HG03175 (cell line): Measurements from ENCODE around the gene TCERG1L.

Experiments used
- ATAC-seq: cut with Tn5 transposase; IDR thresholded peaks from one replicate; pipeline ENCODE4 v1.9.1; 2021; ENCODE audit warnings: mild to moderate bottlenecking, moderate library complexity; ENCODE audit not compliant: unreplicated experiment

The TCERG1L gene

GRCh38 chr10:131271966-131272365 is 39.6 kb downstream of the TCERG1L start:
- no peak for ATAC-seq

- no peak for ATAC-seq
Observed at GRCh38 chr10:131271195-131271880, 40.2 kb downstream of the TCERG1L start.

DNA sequence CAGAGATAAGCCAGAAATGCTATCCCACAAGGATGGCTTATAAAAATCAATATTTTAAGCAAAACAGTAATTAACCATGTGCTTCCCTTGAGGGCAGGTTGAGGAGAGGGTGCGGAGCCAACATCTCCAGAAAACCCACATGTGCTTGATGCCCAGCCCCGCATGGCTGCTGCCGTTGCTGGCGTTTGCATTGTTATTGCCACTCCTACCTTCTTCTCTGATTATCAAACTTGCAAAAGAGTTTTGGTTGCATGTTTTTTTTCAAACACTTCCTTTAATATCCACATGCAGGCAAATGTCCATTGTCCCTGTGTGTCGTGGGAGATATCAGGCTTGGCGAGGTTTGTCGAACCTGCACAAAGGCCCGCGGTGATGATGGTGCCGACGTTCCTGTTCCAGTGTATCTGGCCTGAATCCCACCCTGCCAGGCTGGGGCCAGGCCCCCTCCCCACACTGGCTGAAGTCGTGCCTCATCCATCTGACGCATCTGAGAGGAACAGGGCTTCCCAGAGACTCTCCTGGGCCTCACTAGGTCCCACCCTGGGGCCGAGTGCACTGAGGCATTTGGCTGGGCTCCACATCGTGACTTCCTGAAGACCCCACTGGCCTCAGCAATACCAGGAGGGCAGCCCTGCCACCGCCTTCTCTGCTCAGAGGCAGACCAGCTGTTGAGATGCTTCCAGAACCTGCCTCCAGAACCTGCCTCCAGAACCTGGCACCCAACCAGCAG is 40.9 kb downstream of the TCERG1L start:
- ATAC-seq: no peak

DNA sequence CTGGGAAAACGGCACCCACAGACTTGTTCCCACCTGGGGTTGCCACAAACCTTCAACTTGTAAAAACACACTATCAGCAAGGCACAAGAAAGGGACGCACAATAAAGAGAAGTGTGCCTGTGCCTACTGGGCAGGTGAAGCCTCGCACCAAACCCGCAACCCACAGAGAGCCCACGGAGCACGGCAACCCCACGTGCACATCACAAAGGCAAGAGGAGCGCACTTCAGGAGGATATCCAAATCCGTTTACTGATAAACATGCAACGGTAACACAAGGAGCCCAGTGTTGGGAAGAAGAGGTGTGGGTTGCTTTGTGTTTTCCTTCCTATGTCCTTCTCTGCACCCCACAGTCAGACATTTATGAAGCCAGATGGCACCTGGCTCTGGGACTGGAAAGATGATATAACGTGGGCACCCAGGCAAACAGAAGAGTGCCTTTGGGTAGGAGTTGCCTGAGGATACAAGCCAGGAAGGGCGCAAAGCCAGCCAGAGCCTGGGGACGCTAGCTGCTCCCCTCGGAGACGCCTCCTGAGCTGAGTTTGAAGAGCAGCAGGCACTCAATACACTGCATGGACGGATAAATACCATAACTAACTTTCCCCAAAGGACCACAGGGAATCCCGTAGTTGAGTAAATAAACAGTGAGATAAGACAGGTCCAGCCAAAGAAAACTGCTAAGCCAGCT is 41.6 kb downstream of the TCERG1L start:
- ATAC-seq: no peak

- no peak for ATAC-seq
Observed at GRCh38 chr10:131267814-131268095, 43.8 kb downstream of the TCERG1L start.

DNA sequence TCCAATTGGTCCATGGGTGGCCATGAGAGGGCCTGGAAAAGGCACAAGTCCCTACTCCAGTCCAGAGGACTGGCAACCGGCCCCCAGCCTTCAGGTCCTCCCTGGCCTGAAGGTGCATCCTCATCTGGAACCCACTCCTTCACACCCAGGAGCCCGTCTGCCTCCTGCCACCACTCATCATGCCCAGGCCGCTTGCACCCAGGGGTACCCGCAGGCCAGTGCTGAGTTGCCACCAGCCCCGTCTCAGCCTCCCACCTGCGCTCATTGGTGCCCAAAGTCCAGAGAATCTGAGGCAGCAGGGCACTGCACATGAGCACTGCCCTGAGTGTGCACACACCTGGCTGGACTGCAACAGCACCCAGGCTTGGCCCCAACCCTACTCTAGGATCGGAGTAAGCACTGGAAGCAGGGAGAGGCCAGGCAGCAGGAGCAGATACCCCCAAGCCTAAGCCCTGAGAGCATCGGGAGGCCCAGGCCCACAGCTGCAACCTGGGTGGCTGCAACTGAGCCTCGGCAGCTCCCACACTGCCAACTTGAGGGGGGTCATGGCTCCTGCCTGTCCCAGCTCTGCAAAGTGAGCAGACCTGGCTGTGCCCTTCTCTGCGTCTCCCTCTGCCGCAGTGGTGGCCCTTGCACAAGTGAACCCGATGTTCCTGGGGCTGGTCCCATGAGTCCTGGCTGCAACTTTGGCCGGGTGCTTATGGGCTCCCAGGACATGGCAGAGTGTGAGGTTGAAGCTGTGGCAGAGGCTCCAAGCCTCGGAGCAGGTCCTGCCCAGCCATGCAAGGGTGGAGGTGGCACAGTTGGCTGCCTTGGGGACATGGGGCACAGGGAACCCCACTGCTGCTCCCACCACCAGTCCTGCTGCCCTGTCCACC is 44.3 kb downstream of the TCERG1L start:
- ATAC-seq: no peak

GRCh38 chr10:131264110-131264788 is 47.3 kb downstream of the TCERG1L start:
- ATAC-seq: no peak

- ATAC-seq: no peak
Observed at GRCh38 chr10:131261890-131262475, 49.5 kb downstream of the TCERG1L start.

DNA sequence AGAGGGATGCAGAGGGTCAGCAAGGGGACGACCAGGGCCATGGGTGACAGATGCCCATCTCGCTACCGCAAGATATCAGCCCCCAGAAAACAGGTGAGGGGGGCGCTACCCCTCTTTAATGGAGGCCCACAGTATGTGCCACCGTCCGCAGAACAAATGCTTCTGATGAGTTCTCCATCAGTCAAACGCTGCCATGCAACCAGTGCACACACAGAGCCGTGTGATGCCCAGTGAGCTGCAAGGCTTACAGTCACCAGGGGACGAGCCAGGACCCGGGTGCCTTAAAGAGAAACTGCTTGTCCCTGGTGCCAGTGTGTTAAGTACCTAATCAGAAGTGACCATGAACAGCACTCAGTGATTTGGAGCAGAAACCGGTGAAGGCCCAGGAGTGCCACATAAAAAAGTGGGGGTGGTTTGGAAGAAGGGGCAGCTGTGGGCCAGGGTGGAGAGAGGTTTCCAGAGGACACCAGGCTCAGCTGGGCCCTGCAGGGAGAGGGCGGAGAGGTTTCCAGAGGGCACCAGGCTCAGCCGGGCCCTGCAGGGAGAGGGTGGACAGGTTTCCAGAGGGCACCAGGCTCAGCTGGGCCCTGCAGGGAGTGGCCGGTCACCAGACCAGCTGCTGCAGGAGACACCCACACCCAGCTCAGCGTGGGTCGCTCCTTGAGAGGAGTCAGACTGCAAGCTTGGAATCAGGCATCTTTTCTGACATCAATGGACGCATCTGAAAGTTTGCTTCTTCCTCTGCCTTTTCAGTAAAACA is 50.9 kb downstream of the TCERG1L start:
- no peak for ATAC-seq

DNA sequence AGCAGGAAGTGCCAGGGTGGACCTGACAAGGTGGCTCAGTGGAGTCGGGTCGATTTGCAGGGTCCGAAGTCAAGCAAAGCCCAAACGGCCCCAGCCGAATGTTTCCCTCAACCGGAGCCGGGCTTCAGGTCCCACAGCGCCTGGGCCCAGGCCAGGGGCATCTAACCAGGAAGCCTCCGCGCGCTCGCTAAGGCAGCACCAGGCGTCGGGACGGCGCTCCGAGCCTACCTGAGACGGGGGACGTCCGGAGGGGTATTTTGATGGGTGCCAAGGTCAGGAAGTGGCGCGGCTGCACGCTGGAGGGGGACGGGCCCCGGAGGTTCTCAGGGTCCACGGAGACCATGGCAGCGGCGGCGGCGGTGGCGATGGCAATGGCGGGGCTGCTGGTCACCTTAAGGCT is 51.5 kb downstream of the TCERG1L start:
- no peak for ATAC-seq

DNA sequence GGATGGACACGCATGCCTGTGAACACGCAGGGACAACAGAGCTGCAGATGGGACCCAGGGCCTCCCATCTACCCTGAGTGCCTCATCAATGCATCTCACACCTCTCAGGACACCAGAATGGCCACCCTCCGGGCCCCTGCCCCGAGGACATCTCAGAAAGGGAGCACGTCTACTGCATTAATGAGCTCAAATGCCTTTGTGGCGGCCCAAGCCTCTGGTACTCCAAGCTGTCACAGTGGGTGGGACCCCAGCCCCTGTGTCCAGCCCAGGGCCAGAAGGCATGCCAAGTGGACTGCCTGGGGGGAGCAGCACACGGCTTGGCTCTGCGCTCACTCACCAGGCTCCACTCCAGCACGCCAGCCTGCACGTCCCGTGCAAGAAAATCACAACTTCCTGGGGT is 52.0 kb downstream of the TCERG1L start:
- no peak for ATAC-seq

DNA sequence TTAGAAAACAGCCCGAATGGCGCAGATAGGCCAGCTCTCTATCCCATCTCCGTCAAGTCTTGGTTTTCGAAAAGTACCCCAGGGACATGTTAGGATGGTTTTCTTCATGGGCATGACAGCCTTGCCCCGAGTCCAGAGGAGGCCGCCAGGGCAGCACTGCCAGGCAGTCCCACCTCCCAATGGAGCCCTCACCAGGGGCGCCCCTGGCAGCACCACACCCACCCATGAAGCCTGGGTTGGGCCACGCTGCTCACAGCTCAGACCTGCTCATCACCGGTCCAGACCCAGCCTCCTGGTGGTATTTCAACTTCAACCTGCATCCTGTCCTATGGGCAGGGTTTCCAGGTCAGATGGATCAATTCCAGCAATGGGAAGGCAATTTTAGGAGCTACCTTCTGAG is 53.3 kb downstream of the TCERG1L start:
- ATAC-seq: no peak

DNA sequence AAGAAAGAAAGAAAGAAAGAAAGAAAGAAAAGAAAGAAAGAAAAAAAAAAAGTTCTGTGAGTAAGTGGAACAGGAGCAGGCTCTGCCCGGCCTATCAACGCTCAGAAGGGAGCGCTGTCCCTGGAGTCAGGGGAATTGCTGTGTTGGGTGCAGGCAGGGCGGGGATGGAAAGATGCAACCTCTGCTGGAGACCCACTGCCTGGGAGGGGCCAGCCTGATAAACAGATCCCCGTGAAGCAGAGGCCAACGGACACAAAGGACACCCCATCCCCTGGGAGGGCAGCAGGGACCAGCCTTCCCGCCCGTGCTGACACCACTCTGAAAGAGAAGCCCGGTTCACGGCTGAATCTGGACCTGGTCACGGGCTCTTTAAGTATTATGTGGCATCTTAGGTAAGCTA is 54.5 kb downstream of the TCERG1L start:
- ATAC-seq: no peak

DNA sequence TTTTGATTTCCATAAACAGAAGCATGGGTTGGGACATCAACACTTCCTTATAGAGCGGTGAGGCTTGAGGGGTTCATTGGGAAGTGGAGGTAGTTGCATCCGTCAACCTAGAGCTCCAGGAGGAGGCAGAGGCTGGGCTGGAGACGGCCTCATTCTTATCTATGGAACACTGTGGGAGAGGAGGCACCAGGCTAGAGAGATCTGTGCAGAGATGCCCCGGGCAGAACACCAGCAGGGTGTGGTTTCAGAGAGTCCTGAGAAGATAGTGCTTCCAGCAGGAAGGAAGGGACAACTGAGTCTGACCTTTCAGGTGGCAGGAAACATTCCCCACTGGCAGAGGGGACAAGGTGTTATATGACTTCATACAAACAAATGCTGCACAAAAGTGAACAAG is 56.7 kb downstream of the TCERG1L start:
- no peak for ATAC-seq

DNA sequence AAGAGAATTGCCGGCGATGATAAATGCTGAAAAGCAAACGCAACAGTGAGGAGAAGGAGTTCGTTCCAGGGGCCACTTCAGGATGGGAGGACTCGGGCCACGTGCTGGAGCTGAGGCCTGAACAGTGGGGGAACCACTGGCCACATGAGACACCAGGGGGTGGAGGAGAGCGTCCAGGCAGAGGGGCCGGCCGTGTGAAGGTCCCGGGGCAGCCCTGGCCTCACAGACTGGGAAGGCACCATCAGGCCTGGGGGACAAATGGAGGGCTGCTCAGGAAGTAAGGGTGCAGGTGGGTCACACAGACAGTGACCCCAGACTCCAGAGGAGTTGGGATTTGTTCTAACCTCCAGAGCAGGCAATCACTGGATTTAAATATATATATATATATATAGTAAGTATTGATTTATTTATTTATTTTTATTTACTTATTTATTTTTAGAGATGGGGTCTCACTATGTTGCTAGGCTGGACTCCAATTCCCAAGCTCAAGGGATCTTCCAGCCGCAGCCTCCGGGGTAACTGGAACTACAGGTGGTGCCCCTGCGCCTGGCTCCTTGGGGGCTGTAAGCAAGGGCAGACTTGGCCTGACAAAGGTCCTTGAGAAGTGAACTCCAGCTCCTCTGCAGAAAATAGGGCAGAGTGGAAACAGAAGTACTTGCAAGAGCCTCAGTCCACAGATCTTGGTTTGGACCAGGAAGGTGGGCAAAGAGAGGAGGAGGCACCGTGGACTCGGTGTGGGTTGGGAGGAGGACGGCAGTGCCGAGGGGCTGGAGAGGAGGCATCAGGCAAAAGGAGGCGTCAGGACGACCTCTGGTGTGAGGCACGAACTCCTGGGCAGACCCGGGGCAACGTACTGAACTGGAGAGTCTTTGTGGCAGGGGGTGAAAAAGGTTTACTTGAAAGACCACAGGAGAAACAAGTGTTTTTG is 57.3 kb downstream of the TCERG1L start:
- ATAC-seq: no peak

- ATAC-seq: no peak
Observed at GRCh38 chr10:131252567-131253276, 58.8 kb downstream of the TCERG1L start.

- no peak for ATAC-seq
Observed at GRCh38 chr10:131251146-131251541, 60.4 kb downstream of the TCERG1L start.
